Stimulated activated CD8-positive, alpha-beta memory T cell treated with anti-CD3 and anti-CD28 coated beads, Interleukin-4, amount 100 ng/mL, for 1 hour (primary cell): ENCODE measurements around the gene CCM2.
A peak's percentile ranks its signal among the peaks of the same experiment; 100 is the strongest.
"Not testable (repeated sequence)": the region's sequence is repeated elsewhere in the genome, so short reads cannot be mapped to it uniquely, and the experiment has no call there.

ENCODE experiments used
- DNase-seq, 2 donors: peaks; one replicate each; pipeline ENCODE4 v3.0.0-alpha.2; 2020; ENCODE audit warnings: low read depth in 2 of 2, low spot score in 1 of 2

CCM2 gene

DNA sequence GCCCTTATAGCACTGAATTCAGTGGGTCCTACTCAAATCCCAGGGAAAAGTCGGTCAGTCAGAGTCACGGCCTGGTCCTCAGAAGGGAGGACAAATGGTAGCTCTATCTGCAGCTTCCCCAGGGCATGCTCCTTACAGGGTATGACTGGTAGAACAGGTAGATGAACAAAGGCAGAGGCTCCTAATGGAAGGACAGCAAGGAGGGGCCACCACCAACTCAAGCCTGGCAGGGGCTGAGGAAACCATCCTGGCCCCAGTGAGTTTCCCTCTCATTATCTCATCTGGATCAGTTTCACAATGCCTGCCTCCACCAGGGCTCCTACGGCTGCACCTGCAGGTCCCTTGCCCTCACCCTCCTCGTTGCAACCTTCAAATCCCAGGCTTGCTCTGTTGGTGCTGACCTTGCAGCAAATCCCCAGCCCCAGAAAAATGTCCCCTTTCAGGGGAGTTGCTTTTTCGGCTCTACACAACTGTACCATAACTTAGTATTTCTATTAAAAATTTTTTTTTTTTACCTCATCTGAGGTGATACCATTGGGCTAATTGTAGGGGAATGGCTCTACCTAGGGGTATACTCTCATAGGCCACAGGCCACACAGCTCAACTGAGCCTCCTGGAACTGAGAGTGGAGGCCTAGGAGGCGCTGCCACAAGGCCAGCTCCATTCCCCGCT lies 18.8 kb upstream of the CCM2 start:
- no peak for DNase-seq

GRCh38 chr7:44982535-44982923 lies 17.5 kb upstream of the CCM2 start:
- no peak for DNase-seq

DNA sequence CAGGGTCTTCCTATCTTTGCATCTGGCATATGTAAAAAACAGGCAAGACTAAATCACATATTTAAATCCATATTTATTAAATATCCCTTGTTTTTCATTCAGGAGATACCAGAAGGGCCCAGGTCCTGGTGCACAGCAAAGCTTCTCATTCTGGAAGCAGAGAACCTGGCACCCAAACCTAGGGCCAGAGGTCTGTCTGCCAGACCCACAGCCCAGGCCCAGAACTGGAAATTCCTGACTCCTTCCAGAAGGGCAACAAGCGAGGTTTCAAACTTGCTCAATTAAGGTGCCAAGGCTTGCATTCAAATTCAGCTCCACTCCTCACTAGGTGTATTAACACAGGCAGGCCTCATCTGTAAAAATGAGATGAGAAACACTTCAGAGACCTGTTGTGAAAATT lies 17.0 kb upstream of the CCM2 start:
- DNase-seq: no peak

DNA sequence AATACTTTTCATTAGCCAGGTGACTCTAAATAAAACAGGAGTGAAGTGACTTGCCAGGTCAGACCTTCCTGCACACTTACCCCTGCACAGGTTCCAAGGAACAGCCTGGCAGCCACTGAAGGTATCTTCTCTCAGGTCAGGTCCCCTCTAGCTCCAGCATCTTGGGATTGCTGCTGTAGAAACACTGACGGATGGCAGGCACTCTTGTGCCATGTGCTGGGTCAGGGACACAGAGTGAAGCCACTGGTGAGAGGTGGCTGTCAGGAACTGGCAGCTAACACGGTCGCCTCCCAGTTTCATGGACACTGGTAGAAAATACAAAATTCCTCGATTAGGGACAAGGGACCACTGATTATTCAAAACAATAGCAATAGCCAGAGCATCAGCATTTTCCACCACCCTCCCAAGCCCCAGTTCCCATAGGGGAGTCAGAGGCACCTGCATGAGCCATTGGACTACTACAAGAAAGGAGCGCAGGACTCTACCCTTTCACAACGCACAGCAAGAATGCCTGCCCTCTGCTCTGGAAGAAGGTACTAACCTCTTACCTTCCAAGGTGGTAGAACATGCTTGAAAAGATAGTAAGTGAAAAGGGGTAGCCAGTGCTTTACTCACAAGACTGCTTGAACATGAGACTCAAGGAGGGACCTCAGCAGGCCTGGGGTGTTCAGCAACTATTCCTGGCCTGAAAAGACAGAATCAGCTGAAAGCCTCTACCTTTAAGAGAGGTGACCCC lies 16.1 kb upstream of the CCM2 start:
- DNase-seq: no peak

DNA sequence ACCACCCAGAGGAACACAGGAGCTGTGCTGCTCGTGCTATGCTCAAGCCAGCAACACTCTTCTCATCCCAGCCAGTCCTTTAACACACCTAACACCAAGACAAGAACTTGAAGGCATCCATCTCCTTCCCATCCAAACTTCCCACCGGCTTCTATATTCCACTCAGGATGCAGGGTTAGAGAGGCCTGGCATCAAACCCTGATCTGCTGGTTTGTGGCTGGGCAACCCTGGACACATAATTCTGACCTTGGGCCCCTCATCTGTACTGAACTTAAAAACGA lies 15.6 kb upstream of the CCM2 start:
- no peak for DNase-seq

- DNase-seq: no peak
Measured at GRCh38 chr7:44985033-44985695, 14.8 kb upstream of the CCM2 start.

DNA sequence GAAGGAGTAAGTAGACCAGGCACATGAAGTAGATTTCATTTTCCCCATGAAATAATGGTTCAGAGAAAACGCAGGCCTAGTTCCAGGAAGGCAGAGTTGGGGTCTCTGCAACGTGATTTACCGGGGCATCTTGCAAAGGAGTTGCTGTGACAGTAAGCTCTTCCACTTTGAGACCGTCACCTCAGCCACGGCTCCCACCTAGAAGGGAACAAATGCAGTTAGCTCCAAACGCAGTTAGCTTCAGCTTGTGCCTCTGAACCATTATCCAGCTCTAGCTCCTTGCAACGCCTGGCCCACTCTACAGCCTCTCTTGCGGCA lies 14.1 kb upstream of the CCM2 start:
- DNase-seq: no peak

GRCh38 chr7:44986218-44987053 lies 13.6 kb upstream of the CCM2 start:
- DNase-seq: peak; percentile 90 to 93

GRCh38 chr7:44987457-44987856 lies 12.5 kb upstream of the CCM2 start:
- DNase-seq: no peak

DNA sequence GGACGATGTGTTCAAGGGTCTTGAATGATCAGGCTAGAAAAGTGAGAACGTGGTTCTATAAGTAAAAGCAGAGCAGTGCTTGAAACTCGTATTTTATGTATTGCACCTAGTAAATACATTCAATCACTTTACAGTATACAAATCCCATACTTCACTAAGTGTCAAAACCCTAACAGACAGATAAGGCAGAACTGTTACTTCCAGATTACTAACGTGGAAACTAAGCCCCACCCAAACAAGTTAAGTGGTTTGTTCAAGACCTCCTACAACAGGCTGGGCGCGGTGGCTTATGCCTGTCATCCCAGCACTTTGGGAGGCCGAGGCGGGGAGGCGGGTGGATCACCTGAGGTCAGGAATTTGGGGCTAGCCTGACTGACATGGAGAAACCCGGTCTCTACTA lies 12.0 kb upstream of the CCM2 start:
- DNase-seq: no peak

DNA sequence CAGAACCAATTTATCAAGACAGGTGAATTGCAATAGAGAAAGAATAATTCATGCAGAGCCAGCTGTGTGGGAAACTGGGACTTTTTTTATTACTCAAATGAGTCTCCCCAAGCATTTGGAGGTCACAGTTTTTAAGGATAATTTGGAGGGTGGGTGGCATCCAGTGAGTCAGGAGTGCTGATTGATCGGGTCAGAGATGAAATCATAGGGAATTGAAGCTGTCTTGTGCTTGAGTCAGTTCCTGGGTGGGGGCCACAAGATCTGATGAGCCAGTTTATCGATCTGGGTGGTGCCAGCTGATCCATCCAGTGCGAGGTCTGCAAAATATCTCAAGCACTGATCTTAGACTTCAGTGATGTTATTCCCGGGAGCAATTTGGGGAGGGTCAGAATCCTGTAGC lies 11.3 kb upstream of the CCM2 start:
- no peak for DNase-seq

DNA sequence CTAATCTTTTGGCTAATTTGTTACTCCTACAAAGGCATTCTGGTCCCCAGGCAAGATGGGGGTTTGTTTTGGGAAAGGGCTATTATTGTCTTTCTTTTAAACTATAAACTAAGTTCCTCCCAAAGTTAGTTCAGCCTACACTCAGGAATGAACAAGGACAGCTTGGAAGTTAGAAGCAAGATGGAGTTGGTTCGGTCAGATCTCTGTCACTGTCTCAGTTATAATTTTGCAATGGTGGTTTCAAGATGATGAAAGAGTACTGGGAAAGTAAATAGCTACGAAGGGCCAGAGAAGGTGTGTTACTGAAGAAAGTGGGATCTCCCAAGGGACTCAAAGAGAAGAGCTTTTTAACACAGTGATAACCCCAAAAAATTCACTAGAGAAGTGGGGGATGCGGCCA lies 10.9 kb upstream of the CCM2 start:
- DNase-seq: no peak

DNA sequence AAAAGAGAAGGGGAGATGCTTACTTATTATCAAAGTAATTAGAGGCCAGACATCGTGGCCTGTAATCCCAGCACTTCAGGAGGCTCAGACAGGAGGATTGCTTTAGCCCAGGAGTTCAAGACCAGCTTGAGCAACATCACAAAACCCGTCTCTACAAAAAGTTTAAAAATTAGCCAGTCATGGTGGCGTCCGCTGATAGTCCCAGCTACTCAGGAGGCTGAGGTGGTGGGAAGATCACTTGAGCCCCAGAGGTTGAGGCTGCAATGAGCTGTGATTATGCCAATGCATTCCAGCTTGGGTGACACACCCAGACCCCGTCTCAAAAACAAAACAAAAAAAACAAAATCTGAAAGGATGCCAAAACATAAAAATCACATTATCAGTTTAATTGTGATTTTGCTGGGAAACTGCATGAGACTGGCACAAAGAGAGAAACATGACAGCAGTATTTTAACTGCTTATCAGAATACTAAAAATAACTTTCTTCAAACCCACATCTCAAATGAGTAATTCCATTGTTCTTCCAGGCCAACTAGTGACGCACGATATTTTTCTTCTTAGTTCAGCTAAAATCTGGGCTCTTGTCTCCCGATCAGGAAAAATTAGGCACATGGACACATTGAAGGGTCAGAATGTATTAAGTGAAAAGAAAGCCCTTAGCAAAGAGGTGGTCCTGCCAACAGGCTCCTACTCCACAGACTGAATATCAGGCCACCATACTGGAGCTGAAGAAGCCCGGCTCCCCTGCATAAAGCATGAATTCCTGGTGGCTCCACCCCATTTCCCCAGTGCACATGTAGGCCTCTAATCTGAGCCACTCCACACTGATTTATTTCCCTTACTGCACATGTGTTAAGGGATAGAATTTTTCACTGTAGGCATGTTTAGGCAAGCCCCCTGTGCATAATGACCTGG lies 9.6 kb upstream of the CCM2 start:
- no peak for DNase-seq

GRCh38 chr7:44992004-44992795 lies 7.8 kb upstream of the CCM2 start:
- not testable (repeated sequence) for DNase-seq

GRCh38 chr7:44994877-44995554 lies 5.0 kb upstream of the CCM2 start:
- no peak for DNase-seq

DNA sequence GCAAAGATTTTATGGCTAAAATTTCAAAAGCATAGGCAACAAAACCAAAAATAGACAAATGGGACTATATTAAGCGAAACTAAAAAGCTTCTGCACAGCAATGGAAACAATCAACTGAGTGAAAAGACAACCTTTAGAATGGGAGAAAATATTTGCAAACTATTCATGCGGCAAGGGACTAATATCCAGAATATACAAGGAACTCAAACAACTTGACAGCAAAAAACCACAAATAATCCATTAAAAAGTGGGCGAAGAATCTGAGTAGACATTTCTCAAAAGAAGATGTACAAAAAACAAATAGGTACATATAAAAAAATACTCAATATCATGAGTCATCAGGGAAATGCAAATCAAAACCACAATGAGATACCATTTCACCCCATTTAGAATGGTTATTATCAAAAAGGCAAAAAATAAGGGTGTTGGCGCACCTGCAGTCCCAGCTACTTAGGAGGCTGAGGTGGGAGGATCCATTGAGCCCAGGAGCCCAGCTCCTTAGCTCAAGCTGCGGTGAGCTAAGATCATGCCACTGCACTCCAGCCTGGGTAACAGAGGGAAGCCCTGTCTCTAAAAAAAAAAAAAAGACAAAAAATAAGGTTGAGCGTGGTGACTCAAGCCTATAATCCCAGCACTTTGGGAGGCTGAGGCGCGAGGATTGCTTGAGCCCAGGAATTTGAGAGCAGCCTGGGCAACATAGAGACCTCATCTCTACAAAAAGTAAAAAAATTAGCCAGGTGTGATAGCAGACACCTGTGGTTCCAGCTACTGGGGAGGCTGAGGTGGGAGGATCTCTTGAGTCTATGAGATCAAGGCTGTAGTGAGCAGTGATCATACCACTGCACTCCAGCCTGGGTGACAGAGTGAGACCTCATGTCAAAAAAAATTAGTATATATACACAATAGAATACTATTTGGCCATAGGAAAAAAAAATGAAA lies 4.2 kb upstream of the CCM2 start:
- DNase-seq: no peak

- DNase-seq: no peak
Measured at GRCh38 chr7:44998153-44998871, 1.7 kb upstream of the CCM2 start.
